AG20443 (cell line): ENCODE measurements around the gene KCNMA1.
A peak's percentile ranks its signal among the peaks of the same experiment; 100 is the strongest.

ENCODE experiments used
- DNase-seq: peaks from one replicate; pipeline ENCODE4 v3.0.0; 2012; ENCODE audit warnings: low spot score, mixed read lengths

KCNMA1 gene

DNA sequence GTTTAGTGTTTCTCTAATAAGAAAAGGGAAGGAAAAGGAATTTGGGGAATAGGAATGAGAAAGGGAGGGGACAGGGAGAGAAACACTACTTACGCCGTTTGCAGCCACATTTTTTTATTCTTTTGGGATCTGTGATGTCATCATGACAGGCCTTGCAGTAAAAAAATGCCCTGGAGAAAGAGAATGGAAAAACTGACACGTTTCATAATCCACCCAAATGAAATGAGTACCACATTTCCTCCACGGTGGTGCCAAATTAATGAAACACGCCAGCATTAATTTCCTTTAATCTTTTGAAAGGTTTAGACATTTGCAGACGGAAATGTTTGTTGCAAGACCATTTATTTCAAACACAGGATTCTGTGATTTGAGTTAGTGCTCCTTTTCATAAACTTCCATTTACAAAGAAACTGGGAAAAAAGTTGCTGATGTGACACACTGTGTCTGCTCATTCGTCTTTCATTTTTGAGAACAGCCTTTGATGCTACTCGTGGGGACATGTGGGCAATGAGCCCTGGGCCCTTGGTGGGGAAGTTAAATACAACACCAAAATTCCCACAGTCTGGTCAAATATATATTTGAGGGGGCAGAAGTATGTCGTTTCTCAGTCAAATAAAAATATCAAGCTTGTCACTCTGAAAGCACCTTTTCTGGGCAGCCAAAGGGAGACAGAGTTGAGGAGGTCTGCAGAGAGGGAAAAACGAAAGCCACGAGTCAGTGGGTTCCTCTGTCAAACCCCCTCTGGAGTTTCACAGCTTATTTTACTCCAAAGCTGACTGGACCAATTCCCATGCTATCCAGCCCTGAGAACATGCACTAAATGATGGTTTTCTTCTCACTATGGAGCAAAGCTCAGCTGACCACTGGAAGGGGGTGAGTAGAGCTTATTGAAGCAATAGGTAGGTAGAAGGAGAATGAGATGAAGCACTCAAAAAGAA, 625.5 kb downstream of the KCNMA1 start:
- peak; percentile 74 for DNase-seq

DNA sequence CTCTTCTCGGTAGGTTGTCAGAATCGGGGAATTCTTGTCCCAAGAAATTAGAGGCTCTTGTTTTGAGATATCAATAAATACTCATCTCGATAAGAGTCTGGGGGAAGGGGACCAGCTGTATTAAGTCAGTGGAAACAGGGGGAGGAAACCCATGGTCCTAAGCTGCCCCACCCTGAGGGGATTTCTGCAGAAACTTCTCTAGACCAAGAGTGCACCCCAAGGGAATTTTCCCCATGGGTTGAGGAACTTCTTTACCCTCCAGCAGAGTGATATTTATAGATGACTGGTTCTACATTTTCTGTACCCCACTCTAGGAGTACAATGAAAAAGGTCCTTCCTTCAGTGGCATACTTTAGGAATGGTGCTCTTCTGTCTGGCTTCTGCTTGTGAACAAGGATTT, 627.2 kb downstream of the KCNMA1 start:
- DNase-seq: no peak

DNA sequence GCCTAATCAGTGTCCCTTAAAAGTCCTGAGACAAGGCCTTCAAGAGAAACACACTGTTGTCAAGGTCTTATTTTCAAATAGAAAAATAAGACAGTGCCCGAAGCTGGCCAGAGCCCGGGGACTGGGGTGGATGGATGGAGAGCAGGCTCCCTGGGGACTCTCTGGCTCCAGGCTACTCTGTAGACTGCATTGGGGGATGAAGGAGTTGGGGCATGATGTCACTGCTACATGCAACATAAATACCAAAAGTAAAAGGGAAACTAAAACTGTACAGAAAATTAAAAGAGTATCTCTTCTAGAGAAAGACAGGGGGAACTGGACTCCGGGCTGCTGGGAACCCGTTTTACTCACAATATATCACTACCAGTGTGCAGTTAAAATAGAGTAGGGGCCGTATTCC, 629.8 kb downstream of the KCNMA1 start:
- no peak for DNase-seq

DNA sequence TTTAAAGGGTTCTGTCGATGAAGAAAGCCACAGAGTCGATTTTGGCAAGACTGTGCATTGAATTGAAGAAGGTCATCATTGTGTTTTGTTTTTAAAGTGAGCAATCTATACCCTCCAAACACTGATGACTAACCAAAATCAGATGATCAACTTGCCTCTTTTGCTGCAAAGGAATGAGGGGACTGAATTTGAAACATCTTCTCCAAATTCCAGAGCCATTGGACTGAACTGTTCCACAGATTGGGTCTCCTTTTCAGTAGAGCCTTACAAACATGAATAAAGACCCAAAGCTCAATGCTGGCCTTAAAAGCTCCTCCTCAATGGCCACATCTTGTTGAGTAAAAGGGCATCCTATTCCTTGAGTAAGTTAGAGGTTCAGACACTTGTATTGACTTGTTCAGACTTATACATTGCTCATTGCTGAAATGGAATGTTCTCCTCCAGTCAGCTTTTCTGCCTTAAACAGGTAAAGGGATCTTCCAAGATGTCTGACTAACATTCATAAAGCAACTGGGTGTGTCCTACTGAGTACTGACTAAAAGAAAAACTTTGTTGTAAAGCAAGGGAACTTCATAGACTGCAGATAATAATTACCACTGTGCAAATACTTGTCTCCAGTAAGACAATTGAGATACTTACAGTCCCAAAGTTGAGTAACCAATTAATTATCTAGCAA, 630.6 kb downstream of the KCNMA1 start:
- no peak for DNase-seq

DNA sequence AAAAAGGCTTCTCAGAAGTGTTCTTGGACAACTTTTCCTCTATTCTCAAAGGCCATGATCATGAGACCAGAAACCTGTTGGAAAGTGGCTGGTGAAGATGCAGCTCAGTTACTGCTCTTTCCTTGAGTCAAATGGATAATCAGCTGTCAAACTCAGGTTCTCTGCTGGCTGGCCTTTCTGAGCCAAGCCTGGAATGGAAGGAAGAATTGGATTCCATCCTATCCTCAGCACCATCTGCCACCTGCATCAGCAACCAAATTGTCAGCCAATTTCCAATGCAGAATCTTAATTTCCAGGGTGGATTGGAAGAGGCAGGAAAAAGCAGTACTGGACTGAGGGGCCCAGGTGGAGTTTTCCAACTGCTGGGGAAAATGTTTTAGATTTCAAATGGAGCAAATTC, 631.7 kb downstream of the KCNMA1 start:
- no peak for DNase-seq

DNA sequence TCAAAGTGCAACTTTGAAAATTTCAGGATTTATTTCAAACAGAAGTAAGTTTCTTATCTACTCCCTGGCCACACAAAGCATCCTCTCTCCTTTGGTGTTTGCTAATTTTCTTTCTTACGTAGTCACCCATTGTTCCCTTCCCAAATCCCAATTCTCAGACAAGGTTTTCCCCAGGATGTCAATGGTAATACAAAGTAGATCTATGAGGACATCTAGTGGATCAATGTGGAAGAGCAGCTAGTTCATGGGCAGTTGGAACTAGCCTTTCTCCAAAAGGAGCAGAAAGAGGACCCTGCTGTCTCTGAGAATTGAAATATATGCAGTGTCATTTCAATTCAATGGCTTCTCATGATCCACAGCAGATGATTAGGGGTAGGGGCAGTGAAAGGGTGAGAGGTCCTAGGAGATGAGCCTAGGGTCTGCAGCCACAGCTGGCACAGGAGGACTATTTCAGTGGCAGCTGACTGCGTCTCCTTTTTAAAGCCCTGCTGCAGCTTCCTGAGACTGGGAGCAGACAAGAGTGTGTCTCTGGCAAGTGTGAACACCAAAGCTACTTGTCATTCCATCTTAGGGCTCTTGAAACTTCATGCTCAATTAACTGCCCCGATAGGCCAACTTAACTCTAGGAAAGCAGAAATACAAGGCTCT, 632.6 kb downstream of the KCNMA1 start:
- DNase-seq: peak; percentile 67

DNA sequence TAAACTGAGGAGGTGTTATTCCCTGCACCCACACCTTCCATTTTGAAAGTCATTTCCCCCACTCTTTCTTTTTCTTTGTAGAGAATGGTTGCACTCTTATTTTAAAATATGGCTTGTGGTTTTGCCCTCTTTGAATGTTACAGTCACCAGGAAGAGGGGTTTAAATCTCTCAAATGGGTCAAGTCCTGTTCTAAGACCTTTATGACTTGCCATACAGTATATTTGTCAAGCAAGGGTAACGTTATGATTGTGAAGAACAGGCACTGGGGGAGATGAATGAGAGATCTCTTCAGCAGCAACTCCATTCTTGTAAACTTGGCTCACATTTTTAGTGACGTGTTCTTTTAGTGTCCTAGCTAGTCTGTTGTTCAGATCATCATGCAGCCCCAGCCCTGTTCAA, 634.7 kb downstream of the KCNMA1 start:
- no peak for DNase-seq

DNA sequence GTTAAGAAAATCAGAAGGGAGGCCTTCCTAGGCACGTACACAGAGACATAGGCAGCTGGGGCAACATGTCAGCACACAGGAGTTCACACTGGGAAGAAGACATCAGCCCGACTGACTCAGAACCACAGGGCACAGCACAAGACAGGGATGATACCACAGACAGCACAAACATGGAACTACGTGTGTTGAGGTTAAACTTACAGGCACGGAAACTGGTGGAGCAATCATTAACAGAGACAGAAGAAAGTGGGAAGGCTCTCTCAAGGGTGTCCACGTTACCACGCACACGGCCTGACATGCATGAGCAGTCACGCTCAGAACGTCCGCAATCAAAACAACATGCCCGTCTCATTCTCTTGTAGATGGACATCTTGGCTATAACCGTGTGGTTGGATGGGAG, 636.4 kb downstream of the KCNMA1 start:
- no peak for DNase-seq

DNA sequence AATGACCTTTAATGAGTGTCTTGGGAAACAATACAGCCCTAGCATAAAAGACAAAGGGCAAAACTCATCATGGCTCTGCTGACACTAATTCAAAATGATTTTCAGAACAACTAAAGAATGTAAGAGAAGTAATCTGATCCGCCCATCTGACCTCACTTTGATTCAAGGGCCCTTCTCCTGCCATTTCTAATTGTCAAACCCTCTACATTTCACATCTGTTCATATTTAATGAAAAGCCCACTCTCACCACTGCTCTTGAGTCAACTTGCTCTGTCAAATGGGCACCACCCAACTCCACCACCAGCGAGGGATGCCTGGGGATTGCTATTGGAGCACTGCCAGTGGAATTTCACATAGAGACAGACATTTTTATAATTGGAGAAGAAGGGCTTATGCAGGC, 639.2 kb downstream of the KCNMA1 start:
- DNase-seq: no peak

DNA sequence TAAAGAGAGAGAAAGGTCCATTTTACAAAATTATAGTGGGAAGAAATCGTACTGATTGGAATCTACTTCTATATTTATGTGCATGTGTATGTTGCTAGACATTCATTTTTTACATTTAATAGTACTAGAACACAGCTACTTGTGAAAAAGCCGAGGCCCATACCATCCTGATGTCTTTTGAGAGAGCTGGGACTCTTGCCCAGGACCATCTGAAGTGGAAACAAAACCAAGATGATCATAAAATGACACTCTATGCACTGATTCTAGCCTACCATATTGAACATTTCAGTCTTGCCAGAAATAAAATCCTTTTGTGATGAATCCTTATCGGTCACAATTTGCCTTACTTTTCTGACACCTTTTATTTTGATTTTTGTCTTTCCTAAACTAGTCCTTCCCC, 640.0 kb downstream of the KCNMA1 start:
- DNase-seq: no peak

DNA sequence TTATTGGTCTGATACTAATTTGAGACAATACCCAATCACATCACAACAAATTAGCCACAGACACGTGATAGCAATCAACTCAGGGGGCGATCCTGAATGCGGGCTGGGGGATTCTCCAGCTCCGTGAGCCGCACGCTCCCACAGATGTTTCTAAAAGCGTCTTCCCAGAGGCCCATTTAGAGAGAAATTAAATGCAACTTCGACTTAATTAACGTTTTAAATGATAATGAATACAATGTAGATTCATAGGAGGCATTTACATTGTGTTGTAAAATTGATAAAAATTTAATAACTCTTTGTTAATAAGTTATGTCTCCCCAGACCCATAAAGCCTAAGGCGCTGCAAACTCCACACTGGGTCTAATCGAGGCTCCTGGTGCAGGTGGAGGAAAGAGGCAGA, 642.6 kb downstream of the KCNMA1 start:
- no peak for DNase-seq

DNA sequence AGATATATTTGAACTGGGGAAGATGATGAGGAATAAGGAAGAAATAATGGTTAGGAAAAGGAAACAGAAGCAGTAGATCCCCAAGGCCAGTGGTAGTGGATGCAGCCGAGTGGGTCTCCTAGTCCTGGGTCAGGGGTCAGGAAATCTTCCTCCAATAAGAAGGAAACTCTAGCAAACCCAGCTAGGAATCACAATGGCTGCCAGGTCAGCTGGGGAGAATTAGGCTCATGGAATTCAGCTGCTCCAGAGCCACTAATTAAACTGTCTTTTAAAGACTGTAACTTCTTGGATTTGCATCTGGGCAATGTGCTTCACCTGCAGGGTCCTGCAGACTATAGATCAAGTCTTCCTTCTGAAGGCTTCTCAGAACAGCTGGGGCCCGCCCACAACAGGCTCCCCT, 644.4 kb downstream of the KCNMA1 start:
- no peak for DNase-seq

DNA sequence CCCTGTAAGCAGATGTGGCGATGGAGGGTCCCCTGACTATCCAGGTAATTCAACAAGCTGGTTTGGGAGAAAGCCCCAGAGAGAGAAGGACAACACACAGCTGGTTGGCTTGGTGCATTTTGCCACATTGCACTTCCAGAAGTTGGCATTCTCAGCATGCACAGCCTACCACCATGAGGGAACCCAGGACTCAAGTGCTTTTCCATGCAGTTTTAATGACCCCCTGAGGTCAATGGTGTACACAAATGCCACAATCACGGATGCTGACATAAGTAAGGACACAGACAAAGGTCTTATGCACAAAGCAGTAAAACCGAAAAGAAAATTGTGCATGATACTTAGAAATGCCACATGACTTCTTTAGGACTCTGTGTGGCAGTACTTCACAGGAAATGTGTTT, 645.1 kb downstream of the KCNMA1 start:
- DNase-seq: no peak

DNA sequence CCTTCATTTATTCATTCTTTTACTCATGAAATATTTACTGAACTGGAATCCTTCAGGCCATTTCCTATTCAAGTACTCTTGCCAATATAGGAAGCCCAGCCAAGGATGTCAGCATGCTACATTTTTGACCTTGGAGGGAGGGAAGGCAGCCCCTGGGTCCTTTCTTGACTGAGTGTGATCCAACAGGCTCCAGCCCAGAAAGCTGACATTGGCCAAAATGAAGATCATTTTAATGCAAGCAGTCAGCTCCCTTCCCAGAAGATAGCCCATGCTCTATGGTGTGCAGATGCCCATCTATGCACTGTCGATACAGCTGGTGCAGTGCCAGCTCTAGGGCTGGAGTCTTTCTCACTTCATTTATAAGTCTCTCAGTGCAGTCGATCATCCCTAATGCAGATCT, 646.0 kb downstream of the KCNMA1 start:
- DNase-seq: no peak

DNA sequence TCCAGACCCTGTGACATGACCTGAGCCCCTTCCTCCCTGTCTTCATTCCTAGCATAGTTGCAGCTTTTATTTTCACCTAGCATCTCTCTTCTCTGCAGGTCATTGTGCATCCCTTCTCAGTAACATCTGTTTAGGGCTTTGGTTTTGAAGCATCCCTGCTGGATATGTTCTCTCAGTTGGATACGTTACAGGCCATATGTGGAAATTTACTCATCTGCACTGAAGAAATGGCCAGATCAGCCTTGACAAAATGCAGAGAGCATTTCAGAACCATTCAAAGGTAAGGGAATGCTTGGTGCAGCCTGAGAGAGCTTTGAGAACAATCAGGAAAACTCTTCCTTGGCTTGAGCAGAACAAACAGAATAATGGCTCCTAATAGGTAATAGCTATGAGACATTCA, 647.0 kb downstream of the KCNMA1 start:
- DNase-seq: no peak

DNA sequence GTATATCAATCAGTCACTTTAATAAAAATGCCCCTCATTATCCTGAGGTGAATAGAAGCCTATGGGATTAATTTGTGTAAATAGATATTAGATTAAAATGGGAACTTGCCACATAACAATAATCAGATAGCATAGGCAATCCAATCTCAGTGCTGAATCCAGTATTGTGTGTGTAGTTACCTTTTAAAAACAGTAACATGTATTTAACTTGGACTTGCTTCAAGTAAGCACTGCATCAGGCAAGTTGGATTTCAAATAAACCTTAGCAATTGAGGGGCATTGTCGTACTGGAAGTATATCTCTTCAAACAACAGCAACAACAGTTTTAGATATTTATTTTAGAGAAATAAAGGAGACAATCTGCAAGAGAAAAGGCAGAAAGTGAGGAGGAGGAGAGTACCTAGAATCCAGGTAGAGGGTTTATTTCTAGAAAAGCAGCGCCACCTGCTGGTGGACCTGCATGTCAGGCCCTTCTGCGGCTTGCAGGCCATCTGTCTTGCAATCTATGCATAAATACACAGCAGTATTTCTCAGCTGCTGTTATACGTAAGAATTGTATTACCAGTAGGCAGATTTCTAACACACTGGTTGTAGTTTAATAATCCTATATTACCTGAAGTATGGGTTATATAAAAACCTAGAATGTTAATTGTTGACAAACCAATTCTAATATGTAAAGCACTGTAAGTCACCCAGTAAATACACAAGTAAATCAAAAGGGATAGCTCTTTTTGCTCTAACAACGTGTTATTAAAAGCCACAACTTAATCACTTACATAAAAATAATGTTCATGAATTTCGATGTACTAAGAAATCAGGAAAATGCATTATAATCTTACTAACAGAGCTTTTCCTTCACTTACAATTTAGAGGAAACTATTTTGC, 652.8 kb downstream of the KCNMA1 start:
- peak; percentile 67 for DNase-seq

DNA sequence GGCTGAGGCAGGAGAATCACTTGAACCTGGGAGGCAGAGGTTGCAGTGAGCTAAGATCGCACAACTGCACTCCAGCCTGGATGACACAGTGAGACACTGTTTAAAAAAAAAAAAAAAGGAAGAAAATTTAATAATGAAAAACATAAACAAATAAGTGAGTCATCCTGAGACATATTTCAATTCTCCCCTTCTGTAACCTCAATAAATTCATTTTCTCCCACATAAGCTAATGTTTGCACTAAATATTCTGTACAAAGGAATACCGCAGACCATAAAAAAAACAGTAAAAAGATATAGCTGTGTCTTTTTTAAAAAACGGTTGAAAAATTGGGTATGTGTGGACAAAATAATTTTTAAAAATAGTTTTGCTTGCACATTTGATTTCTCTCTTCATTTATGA, 654.0 kb downstream of the KCNMA1 start:
- no peak for DNase-seq

DNA sequence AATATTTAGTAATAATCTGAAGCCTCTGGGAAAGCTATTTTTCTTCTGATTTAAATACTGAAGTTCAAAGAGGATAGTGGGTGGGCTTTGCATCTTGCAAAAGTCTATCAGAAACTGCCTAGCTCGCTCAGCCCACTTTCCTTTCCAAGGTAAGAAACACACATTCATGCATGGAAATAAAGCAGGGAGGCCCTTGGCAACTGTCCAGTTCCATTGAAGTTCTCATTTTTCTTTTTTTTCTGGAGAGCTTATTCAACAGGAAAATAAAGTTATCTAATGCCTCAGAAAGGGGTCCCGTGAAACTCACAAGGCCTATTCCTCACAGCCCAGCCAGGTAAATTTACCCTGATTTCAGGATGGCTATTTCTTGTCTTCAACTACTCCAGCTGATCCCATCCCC, 654.9 kb downstream of the KCNMA1 start:
- no peak for DNase-seq

DNA sequence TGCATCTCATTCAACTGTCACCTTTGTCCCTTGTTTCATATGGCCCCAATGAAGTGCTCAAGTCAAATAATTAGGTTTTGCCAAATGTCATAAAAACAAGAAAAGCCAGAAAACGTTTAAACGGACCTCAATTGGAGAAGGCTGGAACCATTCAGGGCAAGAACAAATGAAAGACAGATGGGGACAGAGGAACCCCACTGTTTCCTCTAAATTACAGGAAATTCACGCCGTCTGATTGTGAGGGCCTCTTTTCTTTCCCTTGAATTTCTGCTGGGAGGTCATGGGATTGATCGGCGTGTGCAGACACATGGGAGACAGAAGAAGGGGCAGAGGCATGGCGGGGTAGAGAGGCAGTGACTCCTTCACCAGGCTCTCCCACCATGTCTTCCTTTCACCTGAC, 656.4 kb downstream of the KCNMA1 start:
- DNase-seq: no peak

DNA sequence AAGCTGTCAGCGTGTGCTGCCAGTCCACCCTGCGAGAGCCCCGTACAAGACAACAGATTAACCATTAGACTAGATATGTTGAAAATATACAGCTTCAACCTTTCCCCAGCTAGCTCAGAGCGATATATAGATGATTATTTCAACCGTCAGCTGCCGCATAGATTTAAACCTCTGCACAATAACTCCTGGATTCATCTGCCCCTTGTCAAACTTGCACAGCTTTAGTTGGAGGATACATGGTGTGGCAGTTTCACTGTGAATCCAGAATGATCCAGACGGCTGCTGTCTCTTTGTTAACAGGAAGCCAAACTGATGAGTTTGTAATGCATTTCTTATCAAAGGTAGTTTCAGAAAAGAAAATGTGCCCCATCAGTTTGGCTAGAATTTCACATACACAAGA, 659.7 kb downstream of the KCNMA1 start:
- no peak for DNase-seq

DNA sequence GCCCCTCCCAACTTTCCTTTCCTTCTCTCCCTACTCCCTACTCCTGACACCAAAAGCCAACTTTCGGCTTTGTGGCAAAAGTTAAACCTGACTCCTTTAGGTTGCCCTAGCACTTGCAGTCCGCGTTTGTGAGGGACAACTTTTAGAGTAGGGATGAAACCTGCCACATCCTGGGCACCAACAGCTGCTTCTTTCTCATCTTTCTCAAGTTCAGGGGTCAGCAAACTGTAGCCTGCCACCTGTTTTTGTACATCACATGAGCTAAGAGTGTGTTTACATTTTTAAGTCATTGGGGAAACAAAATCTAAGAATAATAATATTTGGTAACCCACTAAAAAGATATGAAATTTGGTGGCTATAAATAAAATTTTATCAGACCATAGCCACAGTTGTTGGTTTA, 660.6 kb downstream of the KCNMA1 start:
- no peak for DNase-seq

DNA sequence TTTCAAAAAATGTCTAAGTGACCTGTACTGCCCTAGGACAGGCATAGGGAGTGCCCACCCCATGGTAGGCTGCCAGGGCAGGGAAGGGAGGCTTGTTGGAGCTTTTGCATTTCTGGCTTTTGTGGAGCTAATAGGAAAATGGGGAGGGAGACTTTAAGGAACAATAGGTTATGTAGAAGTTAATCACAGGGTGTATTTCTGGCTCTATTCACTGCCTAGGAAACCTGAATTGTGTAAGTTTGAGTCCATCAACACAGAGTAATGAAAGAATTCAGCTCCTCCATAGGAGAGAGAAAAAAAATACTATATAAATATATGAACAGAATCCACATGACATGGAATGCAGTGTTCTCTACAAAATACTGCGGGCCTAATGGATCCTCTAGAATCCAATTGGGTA, 661.5 kb downstream of the KCNMA1 start:
- no peak for DNase-seq
